Endothelial cell of umbilical vein (primary cell): ENCODE measurements around the gene HCLS1.

Experiments used
- CTCF ChIP-seq, 2 donors: IDR thresholded peaks; 1 replicate in 1 of 2; 2 replicates in 1 of 2; pipeline ENCODE4 v1.5.1; 2011; ENCODE audit warnings: low read length in 2 of 2, mild to moderate bottlenecking in 2 of 2, moderate library complexity in 2 of 2, control low read depth in 1 of 2, inconsistent platforms in 1 of 2, low read depth in 1 of 2; ENCODE audit not compliant: insufficient read depth in 1 of 2; ENCODE audit errors: extremely low read depth in 1 of 2
- EZH2 ChIP-seq: IDR thresholded peaks from 2 replicates; pipeline ENCODE4 v1.6.1; 2012; ENCODE audit warnings: borderline replicate concordance, low read depth, mild to moderate bottlenecking, moderate library complexity, low read length, inconsistent platforms; ENCODE audit not compliant: severe bottlenecking
- POLR2A ChIP-seq: IDR thresholded peaks from 2 replicates; pipeline ENCODE4 v1.6.1; 2012; ENCODE audit warnings: low read depth, mild to moderate bottlenecking, control low read depth, low read length
- POLR2AphosphoS5 ChIP-seq: IDR thresholded peaks from 2 replicates; pipeline ENCODE4 v1.6.1; 2012; ENCODE audit warnings: low read depth, mild to moderate bottlenecking, control low read depth, low read length, moderate library complexity; ENCODE audit not compliant: insufficient read depth

DNA sequence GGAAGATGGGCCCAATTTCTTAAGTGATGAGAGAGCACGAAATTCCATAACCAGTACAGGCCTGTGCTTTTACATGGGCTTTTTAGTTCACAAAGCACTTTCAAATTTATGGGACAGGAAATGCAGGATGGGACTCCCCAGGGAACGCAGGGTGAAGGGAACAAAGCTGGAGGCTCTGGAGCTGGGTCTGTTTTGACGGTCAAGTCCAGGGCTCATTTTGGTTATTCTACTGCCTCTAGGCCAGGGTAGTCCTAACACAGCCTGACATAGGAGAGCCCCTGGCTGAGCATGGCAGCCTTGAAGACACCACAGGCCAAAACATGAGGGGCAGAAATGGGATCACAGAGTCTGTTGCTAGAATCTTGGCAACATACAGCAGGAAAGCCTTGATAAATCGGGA is 33.5 kb downstream of the HCLS1 start:
- no peak for TF ChIP-seq POLR2A
- no peak for TF ChIP-seq POLR2AphosphoS5
- no peak for TF ChIP-seq CTCF (IDR thresholded peaks at IDR 0.05; ENCODE audit: extremely low read depth in 1 of 2, insufficient read depth in 1 of 2, low read depth in 1 of 2, low read length in 2 of 2)
- TF ChIP-seq EZH2, result no peak
